ENCODE measurements around the gene LIX1L.

DNA sequence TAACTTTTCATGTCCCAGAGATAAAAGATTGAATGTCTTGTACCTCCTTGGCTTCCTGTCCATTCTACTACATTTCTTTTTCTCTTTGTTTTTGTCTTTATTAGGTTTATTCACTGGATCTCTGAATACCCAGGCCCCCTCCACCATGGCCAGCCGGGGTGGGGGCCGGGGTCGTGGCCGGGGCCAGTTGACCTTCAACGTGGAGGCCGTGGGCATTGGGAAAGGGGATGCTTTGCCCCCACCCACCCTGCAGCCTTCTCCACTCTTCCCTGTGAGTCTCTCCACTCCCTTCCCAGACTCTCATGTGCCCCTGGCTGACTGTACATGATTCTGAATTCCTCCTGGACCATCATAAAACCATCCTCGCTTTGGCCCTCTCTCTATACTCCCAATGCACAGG lies 16.9 kb upstream of the LIX1L start:
- TF ChIP-seq, protein P1, sequence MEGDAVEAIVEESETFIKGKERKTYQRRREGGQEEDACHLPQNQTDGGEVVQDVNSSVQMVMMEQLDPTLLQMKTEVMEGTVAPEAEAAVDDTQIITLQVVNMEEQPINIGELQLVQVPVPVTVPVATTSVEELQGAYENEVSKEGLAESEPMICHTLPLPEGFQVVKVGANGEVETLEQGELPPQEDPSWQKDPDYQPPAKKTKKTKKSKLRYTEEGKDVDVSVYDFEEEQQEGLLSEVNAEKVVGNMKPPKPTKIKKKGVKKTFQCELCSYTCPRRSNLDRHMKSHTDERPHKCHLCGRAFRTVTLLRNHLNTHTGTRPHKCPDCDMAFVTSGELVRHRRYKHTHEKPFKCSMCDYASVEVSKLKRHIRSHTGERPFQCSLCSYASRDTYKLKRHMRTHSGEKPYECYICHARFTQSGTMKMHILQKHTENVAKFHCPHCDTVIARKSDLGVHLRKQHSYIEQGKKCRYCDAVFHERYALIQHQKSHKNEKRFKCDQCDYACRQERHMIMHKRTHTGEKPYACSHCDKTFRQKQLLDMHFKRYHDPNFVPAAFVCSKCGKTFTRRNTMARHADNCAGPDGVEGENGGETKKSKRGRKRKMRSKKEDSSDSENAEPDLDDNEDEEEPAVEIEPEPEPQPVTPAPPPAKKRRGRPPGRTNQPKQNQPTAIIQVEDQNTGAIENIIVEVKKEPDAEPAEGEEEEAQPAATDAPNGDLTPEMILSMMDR (IDR thresholded peaks at IDR 0.05), result no peak
- no peak for TF ChIP-seq EZH2 (IDR thresholded peaks at IDR 0.05; ENCODE audit: borderline replicate concordance, insufficient read depth, low read depth, low read length, poor library complexity, severe bottlenecking)
